Gastrocnemius medialis (tissue), 4 donors: ENCODE results near the gene RPL19.

Source experiments
- CTCF ChIP-seq, 5 experiments: fragments of 450-650 bp in 3 of 5; fragments of 200-600 bp in 2 of 5; sonication (generic) in 2 of 5; IDR thresholded peaks in 4 of 5; conservative IDR thresholded peaks in 1 of 5; 1 replicate in 4 of 5; 2 replicates in 1 of 5; pipeline ENCODE4 v1.5.1; 2016 to 2019; ENCODE audit warnings: antibody characterized with exemption in 5 of 5, mild to moderate bottlenecking in 3 of 5, moderate library complexity in 3 of 5
- POLR2A ChIP-seq, 2 donors: fragments of 450-650 bp; IDR thresholded peaks; one replicate each; pipeline ENCODE4 v1.6.1; 2017; ENCODE audit warnings: antibody characterized with exemption in 2 of 2, mild to moderate bottlenecking in 2 of 2, moderate library complexity in 2 of 2

GRCh38 chr17:39151943-39152818 is 47.9 kb upstream of the RPL19 start:
- no peak for TF ChIP-seq CTCF (IDR thresholded peaks at IDR 0.05 in 4 of 5, conservative IDR thresholded peaks at IDR 0.05 in 1 of 5)
- TF ChIP-seq POLR2A (IDR thresholded peaks at IDR 0.05): no peak
